Measurements from ENCODE around the gene DGKB.
A peak's percentile ranks its signal among the peaks of the same experiment; 100 is the strongest.

Gene DGKB

DNA sequence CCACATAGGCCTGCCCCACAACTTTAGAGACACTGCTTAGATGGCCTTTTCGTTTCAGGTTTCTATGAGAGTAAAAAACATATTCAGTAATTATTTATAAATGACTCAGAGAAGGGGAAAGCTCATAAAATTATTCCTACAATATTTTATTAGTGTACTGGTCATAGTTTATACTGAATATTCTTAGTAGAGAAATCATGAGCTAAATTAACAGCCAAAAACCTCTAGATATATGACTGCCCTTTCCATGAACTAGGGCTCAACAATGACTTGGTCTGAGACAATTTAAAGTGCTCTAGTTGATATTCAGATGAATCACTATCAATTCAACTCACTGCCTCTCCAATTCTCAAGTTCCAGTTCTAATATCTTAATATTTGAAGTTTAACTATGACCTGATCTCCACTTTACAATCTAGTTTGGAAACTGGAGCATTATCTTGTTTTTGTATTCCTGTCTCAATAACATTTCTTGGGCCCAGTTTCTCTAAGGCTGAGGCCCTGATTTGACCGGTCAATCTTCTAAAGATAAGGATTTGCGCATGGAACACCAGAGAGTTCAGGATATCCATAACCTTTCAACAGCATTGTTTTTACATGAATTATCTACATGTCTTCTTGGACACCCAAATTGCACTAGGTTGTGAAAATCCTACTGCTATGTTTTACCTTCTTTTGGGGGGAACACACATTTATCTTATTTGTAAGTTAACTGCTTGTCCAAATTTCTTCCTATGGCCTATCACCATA is 141.6 kb downstream of the DGKB start:
- no peak for DNase-seq (ENCODE audit: low read depth in 2 of 2)

- DNase-seq (ENCODE audit: low read depth in 2 of 2), result no peak
Measured at GRCh38 chr7:14759785-14760184, 142.8 kb downstream of the DGKB start.

DNA sequence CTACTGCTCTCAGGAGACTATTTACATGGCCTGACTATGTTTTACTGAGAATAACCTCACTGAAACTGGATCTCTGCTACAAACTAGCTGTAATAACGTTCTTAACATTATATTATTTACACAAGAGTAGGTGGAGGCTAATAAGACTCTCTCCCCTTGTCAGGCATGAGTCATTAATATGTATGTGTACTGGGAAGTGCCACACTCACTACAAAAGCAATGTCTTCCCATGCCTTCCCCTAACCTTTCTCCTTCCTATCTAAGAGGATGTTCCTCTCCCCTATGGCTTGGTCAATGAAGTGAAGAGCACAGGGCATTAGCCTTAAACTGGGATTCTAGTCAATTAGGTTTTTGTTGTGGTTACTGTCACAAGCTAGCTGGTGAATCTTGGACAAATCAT is 147.9 kb downstream of the DGKB start:
- DNase-seq (ENCODE audit: low read depth in 2 of 2), result no peak

- DNase-seq (ENCODE audit: low read depth in 2 of 2), result no peak
Measured at GRCh38 chr7:14752301-14752700, 150.2 kb downstream of the DGKB start.

GRCh38 chr7:14751461-14751860 is 151.1 kb downstream of the DGKB start:
- no peak for DNase-seq (ENCODE audit: low read depth in 2 of 2)

DNA sequence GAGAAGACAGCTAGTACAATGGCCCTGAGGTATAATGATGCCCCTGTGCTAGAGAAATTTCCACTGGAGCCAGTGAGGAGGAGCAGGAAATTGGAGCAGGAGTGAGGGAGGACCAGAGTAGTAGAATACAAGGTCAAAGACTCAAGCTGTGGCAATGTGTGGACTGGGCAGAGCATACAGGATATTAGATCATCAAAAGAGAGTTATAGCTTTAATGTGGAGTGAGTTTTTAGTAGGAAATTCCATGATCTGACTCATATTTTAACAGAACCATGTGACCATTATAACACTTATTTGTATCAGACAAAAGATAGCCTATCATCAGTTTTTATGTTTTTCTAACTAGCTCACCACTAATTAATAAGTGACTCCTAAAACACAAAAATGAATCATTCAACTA is 154.1 kb downstream of the DGKB start:
- no peak for DNase-seq (ENCODE audit: low read depth in 2 of 2)

GRCh38 chr7:14747701-14748100 is 154.8 kb downstream of the DGKB start:
- no peak for DNase-seq (ENCODE audit: low read depth in 2 of 2)

DNA sequence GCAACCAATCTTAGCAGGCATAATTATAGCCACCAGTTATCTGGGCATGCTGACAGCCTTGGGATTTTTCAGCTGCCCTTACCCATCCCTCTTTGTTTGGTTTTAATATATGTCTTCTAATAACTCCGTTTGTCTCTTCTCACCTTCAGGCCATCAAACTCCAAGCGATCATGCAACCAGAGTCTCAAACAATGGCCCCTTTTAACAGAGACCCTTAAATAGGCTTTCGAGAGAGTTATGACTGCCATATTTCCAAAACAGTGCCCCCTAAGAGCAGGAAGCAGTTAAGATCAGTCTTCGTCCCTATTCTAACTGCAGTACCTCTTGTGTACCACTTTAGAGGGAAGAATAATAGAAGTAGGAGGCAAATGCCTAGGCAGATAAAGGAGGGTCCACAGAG is 157.5 kb downstream of the DGKB start:
- no peak for DNase-seq (ENCODE audit: low read depth in 2 of 2)

- no peak for DNase-seq (ENCODE audit: low read depth in 2 of 2)
Measured at GRCh38 chr7:14740606-14741005, 161.9 kb downstream of the DGKB start.

DNA sequence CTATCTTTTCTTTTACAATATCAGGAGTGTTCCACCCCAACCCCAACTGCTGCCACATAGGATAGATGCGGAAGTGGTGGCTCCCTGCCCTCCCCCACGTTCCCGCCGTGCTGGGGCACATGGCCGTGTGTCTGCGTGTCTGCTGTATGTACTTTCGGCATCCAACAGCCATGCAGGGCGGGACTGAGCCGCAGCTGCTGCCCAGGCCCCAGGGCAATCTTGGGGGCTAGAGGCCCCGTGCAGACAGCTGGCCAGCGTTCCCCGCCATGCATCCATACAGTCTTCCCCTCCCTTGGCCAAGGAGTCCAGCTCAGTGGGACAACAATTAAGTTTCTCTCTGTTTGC is 162.7 kb downstream of the DGKB start:
- no peak for DNase-seq (ENCODE audit: low read depth in 2 of 2)

DNA sequence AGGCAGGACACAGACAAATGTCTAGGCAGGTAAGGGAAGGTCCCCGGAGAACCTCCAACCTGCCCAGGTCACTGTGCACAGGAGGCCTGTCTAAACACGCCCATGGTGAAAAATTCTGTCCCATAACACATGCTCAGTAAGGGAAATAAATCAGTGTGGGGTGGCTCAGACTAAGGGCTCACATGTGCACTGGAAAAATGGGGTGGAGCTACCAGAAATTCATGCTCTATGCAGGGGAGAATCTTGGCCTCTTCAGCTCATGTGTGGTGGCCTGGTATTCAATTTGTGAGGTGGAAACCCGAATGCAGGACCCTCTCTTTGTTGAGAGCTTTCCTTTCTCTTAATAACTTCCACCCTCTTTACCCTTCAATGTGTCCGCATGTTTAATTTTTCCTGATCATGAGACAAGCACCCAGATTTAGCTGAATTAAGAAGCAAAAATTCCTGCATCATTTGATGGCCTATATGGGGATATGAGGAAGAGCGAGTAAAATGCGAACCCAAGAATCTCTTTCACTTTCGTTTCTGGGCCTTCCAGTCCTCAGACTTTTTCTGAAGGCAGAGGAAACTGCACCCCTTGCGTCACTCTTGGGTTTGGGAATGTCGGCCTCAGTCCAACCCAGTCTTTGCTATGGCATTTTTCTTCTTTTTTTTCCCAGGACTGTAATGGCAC is 163.2 kb downstream of the DGKB start:
- DNase-seq (ENCODE audit: low read depth in 2 of 2), result no peak

DNA sequence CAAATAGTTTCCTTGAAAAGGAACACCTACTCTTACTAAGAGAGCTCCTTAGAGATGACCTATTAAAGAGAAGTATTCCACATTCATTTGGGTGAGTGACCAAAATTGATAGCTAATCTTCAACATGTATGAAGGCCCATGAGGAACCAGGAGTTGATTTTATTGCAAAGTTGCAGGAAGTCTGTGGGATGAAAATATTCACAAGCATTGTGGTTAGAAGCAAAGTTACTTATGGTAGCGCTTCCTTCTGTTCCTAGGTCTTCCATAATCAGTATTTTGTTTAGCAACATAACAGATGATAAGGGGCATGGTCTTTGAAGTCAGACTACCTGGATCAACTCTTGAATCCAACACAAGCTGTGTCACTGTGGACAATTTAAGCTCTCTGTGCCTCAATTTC is 164.5 kb downstream of the DGKB start:
- DNase-seq (ENCODE audit: low read depth in 2 of 2), result no peak

- DNase-seq (ENCODE audit: low read depth in 2 of 2), result no peak
Measured at GRCh38 chr7:14734839-14735321, 167.7 kb downstream of the DGKB start.

DNA sequence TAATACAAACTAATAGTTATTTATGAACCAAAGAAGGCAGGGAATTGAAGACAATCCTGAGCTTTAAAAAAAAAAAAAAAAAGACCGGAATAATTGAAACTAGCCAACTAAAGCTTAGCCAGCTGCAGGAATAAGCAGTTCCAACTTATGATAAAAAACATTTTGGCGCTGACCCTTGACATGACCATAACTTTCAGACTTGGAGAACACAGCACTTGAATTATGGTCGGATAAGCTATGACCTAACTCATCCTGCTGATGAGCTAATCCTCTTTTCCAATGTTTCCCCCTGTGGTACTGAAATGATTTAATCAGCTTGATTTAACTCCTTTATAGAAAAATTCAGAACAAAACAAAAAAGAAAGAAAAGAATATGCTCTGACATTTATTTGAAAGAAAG is 181.8 kb downstream of the DGKB start:
- DNase-seq (ENCODE audit: low read depth in 2 of 2), result no peak

GRCh38 chr7:14717816-14718215 is 184.7 kb downstream of the DGKB start:
- no peak for DNase-seq (ENCODE audit: low read depth in 2 of 2)

- DNase-seq (ENCODE audit: low read depth in 2 of 2), result no peak
Measured at GRCh38 chr7:14717169-14717568, 185.4 kb downstream of the DGKB start.

DNA sequence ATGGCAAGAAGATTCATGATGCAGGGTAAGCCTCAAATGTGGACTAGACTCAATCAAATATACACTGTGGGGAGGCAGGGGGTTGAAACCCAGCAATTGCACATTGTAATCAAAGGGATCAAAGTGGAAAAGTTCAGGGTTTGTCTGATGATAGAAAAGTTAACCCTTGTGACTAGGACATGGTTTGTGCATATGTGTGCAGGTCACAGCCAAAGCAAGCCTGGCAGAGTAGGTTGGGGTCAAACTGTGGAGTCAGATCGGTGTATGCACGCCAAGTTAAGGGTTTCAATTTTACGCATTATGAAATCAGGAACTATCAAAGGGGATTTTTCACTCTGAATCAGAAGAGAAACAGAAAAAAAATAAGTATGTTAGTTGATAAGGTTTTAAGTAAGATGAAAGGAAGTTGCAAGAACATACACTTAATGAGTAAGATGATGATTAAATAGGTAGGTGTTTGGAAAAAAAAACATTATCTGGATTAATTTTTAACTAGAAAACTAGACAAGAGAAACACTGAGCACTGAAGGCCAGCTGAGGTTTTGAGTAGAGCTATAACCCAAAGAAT is 188.3 kb downstream of the DGKB start:
- peak in 1 of 2 donors; percentile 5 for DNase-seq (ENCODE audit: low read depth in 2 of 2)

DNA sequence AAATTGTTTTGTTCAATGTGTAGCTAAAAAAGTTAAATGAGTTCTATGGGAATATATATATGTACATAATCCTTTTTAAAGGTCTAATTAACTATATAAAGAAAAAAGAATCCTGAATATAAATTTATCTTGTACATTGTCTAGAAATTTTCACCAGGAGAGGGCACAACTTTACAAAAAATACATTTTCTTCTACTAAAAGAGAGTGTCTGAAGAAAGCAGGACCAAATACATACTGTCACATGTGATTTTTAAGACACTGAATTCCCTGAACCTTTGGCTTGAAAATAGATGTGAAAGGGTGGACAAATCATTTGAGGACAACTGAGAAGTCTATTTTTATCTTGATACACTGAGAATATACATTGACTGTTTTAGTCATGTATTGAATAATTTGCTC is 204.3 kb downstream of the DGKB start:
- DNase-seq (ENCODE audit: low read depth in 2 of 2), result no peak

DNA sequence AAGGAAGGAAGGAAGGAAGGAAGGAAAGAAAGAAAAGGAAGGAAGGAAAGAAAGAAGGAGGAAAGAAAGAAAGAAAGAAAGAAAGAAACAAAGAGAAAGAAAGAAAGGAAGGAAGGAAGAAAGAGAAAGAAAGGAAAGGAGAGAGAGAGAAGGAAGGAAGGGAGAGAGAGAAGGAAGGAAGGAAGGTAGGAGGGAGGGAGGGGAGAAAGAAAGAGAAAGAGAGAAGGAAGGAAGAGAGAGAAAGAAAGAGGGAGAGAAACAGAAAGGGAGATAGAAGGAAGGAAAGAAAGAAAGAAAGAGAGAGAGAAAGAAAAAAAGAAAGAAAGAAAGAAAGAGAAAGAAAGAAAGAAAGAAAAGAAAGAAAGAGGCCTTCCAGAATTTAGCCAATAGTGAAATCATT is 204.9 kb downstream of the DGKB start:
- DNase-seq (ENCODE audit: low read depth in 2 of 2), result no peak

- peak; percentile 15 to 18 for DNase-seq (ENCODE audit: low read depth in 2 of 2)
Measured at GRCh38 chr7:14691597-14692203, 210.9 kb downstream of the DGKB start.

DNA sequence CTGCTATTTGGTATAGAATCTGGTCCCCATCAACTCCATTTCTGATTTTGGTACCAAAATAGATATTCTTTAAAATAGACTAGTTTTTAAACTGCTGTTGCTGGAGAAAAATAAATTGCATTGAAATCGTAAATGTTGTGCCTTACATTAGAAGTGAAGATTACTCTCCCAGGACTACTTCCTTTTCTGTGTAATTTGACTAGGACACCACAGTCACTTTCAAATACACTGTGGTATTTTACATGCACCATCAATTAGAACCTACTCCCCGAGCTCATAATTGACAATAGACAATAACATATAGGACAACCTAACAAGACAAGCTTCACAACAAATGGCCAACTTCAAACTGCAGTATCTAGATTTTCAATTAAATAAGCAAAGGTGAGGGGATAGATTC is 211.5 kb downstream of the DGKB start:
- no peak for DNase-seq (ENCODE audit: low read depth in 2 of 2)

DNA sequence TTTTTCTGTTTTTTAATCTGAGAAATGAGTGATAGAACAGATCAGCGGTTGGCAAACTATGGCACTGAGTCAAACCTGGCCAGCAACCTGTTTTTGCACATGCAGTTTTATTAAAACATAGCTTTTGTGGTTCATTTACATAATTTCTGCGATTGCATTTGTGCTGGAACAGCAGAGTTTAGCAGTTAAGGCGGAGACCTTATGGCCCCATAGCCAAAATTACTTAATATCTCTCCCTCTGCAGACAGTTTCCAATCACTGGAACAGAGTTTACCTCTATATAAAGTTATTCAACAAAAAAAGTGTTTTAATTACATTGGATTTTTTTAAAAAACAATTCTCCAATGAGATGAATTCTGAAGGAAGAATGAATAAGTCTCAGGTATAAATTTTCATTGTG is 212.1 kb downstream of the DGKB start:
- no peak for DNase-seq (ENCODE audit: low read depth in 2 of 2)

DNA sequence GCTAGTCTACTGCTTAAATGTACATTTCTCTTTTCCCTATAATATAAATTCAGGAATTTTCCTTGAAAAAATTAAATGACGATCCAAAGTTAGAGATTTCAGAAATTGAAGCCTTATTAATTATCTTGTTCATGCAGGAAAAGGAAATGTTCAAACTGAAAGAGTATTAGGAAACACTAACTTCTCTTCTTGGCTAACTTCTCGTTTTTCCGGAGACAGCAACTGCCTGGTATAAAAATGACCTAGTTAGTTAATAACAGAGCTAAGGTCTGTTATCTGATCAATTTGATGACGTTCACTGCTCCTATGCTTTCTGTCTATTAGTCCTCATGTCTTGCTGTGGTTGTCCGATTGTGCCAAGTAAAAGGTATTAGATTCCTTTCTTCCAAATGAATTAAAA is 212.5 kb downstream of the DGKB start:
- DNase-seq (ENCODE audit: low read depth in 2 of 2), result no peak
